SU-DHL-6 (cell line): ENCODE data around the gene DOCK6.

ENCODE experiments used
- CTCF ChIP-seq: fragments of 200-600 bp; sonication (generic); IDR thresholded peaks from one replicate; pipeline ENCODE4 v1.5.1; 2017; ENCODE audit warnings: antibody characterized with exemption, mild to moderate bottlenecking, low read length, moderate library complexity; ENCODE audit not compliant: insufficient read depth, poor library complexity, severe bottlenecking
- EZH2phosphoT487 ChIP-seq: fragments of 200-600 bp; sonication (generic), shearing (Covaris generic); conservative IDR thresholded peaks from 2 replicates; pipeline ENCODE4 v1.6.1; 2018; ENCODE audit warnings: mild to moderate bottlenecking, antibody characterized with exemption, low read length, moderate library complexity, mixed read lengths

GRCh38 chr19:11169896-11170678 is 92.2 kb downstream of the DOCK6 start:
- no peak for TF ChIP-seq CTCF
- TF ChIP-seq EZH2phosphoT487, result no peak
